GM12891 (cell line): ENCODE results near the gene MRPL28.

Experiments
- POLR2A ChIP-seq: IDR thresholded peaks from 2 replicates; pipeline ENCODE4 v1.6.1; 2011; ENCODE audit warnings: low read depth, low read length, control low read depth
- POLR2AphosphoS5 ChIP-seq: IDR thresholded peaks from 2 replicates; pipeline ENCODE4 v1.6.1; 2011; ENCODE audit warnings: low read depth, low read length, control low read depth
- POU2F2 ChIP-seq: IDR thresholded peaks from 2 replicates; pipeline ENCODE4 v1.6.1; 2011; ENCODE audit warnings: low read depth, mild to moderate bottlenecking, control low read depth, low read length, moderate library complexity
- TAF1 ChIP-seq: IDR thresholded peaks from 2 replicates; pipeline ENCODE4 v1.6.1; 2011; ENCODE audit warnings: low read depth, low read length, control low read depth

DNA sequence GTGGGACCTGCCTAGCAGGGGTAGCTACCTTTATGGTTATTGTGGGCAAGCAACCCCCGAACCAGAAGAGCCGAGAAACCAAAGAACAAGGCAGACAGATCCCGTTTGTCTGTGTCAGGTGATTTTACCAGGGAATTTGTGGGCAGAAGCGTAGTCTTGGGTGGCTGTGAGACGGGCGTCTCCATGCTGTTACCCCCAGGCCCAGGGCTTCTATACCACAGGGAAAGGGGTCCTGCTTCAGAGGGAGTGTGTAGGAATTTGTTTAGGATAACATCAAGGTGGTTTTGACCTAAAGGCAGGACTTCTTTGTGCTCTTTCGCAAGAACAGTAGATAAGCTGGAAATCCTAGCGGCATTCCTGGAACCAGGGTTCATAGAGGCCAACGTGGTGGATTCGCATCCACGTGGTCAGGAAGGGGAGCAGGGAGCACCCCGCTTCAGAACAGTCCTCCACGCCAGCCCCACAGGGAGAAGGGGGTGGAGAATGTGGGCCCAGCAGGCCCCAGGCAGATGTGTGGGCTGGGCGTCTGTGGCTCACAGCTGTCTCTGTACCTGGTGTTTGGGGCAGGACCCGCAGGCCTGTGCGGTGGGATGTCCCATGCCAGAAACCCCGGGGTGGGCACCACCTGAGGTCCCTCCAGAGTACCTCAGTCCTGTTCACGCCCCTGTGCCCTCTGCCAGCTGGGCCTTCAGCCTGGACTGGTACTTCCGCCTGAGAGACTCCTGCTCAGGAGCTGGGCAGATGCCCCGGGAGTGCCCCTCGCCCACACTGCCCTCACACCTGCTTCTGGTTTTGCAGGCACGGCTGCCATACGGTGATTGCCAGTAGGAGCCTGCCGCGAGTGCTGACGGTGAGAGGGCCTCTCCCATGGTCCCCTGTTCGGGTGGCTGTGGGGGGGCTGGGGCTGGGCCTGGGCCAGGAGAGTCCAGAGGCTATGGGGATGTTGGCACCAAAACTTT, 35.5 kb upstream of the MRPL28 start:
- TF ChIP-seq POLR2A = no peak
- TF ChIP-seq TAF1 = no peak
- no peak for TF ChIP-seq POLR2AphosphoS5
- TF ChIP-seq POU2F2 = no peak
